DMS 273 (cell line): ENCODE data around the gene SEL1L3.
A peak's percentile ranks its signal among the peaks of the same experiment; 100 is the strongest.

ENCODE experiments used
- DNase-seq: peaks from one replicate; lab custom pipeline; 2025; ENCODE audit not compliant: unreplicated experiment; lab: John Stamatoyannopoulos, UW

SEL1L3 gene

DNA sequence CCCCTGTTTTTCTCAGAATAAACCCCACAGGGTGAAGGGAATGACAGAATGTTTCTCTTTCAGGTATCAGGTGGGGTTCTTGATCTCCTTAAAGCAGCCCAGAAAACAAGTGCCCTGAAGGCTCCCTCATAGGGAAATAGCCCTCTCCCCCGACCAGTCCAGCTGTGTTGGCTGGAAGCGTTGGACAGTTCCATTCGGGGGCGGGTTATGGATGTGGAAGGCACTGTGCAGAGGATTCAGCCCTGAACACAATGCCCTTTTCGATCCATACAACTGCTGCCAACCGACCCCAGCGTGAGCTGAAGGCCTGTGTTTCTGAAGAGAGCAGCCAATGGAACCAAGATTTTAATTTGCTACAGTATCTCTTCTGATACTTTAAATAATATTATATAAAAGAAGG, 41.5 kb downstream of the SEL1L3 start:
- DNase-seq, result no peak

DNA sequence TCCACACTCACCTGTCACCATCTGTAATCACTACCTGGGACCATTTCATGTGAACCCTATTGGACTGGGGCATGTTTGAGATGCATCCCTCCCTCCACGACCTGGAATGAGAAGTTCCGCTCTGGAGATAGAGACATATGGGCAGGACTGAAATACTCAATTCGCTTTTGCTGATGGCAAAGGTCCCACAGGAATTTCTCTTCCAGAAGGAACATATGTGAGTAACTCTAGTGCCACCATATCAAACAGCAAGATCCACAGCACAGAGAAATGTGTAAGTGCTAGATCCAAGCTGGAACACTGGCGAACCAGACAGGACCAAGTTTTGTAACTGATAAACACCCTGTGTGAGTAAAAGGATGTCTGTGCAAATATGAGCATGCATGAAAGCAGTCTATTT, 43.9 kb downstream of the SEL1L3 start:
- DNase-seq, result peak; percentile 35

DNA sequence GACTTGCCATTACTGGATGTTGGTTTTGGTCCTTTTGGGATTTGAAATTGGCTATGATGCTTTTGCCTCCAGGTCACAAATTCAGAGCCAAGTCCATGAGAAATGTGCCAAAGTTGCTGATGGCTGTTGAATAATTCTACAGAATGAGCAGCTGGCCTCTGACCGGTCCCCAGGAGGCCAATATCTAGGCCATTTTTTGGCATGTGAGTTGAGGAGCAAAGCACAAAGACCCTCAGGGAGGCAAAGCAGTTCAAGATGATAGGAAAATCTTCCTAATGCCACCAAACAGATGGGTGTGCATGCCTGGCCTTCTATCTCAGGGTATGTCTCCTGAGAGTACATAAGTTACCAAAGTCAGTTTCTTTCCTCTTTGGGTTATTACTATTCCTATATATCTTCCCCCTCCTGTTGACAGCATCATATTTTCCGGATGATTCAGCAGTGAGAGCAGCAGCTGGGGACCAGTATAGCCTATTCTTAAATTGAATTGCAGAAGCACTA, 44.4 kb downstream of the SEL1L3 start:
- no peak for DNase-seq

DNA sequence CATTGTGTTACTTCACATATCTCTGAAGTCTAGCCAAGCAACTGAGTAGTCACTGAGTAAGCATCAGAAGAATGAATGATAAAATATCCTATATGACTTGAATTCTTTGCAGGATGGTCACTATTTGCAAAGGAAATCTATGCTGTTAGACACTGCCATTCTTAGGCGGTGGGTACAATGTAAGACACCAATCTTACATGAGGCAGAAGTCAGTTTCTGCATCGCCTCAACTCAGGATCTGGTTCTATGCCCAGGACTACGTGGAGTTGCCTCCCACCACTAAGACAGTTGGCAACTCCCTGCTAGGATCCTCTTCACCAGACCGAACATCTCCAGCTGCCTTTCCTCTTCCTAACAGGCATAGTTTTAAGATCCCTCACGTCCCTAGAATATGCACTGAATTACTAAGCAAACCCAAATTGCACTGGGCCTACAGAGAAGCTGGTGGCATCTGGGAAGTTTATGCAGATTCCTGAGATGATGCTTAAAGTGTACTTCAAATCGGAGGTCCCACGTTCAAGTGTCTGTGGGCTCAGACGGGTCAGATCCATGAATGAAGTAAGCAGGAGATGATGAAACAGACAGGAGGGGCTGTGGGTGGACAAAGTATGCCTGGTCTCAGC, 45.6 kb downstream of the SEL1L3 start:
- DNase-seq, result no peak

DNA sequence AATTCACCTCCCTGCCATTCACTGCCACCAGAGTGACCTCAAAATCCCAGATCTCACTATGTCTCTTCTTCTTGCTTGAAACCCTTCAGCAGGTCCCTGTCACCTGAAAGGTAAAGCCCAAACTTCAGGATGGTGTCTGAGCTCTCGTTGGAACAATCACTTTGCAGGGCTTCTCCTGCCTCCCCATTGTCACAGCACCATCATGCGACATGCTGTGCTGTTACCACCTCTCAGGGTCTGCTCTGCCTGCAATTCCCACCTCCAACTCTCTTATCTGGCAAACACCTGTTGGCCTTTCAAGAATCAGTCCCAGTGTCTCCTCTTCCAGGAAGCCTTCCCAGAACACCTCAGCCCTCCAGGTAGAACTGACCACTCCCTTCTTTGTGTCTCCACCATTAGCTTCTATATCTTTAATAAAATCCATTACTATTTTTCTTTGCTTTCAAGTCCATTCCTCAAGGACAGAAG, 46.2 kb downstream of the SEL1L3 start:
- no peak for DNase-seq

DNA sequence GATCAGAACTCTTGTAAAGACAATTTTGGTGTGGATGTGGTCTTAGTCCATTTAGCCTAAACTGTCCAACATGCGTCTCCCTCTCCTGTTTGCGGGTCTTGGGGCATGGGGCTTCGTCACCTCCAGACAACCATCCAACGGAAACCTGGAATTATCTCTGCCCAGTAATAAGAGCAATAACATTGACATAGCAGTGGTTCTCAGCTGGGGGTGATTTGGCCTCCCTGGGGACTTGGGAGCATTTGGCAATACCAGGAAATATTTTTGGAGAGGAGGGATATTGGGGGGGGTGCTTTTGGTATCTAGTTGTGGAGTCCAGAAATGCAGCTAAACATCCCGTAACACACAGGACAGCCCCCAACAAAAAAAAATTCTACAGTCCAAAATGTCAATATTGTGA, 47.2 kb downstream of the SEL1L3 start:
- no peak for DNase-seq

DNA sequence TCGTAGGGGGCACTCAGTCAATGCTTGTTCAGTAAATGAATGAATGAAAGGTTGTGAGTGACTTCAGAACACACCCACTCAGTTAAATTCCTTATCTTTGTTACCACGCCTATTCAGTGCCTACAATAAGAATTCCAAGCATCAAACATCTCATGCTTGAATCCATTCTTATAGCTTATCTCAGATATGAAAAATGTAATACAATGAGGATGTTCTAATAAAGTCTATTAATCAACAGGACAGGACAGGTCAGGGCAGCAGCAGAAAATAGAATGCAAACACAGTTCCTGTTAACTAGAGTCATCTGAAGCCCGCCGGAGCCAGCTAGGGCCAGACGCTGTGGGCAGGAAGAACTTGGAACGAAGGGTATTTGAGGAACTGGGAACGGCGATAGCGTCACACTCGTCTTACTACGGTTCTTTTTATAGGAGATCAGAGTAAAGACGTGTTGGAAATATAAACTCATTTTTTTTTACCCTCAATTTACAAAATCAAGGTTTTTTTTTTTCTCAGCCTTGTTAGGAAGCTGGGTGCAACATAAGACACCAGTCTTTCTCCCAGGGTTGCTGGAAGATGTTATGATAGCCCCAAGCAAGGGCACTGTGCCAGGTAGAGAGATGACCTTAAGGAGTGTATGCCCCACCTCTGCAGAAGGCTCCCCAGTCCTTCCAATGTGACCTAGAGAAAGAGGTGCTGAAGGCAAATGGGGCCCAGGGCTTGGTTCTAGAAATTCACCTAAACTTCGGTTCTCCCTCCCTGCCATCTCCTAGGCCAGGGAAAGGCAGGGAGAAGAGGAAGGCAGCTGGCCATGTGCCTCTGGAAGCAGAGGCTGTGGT, 48.3 kb downstream of the SEL1L3 start:
- DNase-seq, result no peak

DNA sequence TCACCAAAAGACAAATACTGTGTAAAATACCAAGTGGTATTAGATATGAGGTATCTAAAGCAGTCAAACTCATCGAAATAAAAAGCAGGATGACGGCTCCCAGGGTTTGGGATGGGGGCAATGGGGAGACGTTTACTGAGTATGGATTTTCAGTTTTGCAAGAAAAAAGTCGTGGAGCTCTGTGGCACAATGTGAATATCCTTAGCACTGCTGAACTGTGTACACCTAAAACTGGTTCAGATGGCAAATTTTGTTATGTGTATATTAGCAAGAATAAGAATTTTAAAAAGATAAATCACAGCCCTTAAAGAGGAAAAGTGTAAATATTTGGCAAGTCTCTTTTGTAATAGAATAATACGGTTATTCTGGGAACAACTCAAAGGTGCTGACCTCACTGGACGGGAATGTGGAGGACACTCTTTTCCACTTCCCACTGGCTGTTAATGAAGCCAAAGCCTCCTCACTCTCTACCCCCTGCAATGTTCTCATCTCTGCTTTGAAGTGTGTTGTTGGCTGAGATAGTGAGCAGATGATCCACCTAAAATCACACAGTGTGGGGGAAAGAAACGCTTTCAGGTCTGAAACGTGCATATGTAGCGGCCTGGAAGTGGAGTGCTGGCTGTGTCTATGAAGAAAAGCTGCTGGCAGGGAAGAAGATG, 49.2 kb downstream of the SEL1L3 start:
- no peak for DNase-seq

DNA sequence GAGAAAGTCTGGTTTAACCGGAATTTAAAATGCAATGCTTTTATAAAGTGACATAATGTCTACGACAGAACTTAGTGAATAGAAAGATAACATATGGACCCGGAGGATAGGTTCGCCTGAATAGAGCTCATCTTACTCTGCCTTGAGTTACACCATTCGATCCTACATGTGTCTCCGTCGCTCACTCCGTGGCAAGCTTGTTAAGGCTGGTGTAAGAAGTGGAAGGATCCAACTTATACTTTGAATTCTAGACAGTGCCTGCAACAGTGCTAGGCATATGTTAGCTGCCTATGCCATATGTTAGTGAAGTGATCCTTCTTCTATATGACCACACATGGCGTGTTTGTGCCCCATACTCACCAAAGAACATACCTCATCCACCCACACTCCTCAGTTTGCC, 50.9 kb downstream of the SEL1L3 start:
- peak; percentile 71 for DNase-seq

DNA sequence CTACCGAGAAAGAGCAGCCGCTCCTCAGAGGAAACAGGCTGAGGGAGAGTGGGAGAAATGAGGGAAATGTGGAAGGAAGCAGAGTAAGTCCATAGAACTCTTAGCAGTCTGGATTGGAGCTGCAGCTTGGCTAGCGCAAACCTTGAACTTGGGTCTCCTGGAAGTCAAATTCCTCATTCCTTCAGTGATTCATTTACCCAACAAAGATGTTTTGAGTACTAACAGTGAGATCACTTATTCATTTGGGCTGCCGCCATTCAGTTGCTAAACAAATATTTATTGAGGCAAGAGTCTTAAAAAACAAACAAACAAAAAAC, 51.5 kb downstream of the SEL1L3 start:
- DNase-seq, result no peak

DNA sequence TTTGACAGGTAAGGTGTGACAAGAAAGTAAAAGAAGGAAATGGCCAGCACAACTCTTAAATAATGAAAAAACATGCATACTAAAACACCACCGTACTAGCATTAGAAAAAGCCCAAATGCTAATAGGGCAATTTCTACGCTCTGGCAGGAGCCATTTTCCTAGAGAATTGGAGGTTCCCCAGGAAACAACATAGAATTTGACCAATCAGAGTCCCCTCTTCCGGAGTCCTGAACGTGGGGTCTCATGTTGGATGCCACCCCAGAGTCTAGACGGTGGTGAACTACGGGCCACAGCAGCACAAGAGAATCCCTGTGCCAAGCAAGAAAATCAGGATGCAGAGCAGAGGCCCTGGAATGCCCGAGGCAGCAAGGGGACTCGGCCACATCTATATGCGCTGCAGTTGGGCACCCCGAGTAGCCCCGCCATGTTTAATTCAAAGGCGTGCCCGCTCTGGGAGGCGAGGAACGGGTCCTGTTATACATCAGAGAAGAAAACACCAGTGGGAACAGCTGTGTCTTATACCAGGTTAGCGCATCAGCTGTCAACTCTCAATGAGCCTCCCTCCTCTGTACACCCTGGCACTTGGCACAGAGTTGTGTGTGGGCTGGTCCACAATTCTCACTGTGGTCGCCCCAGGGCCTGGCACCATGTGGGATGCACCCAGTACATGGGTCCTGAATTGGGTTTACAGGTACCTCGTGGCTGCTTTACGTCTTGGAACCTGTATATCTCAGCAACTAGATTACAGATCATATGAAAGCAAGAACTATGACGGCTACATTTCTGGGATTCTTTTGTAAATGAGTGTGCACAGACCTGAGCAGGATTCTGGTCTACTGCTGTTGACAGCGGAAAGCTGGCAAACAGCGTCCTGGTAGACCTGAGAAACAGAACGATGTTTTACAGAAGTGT, 52.1 kb downstream of the SEL1L3 start:
- DNase-seq, result no peak

DNA sequence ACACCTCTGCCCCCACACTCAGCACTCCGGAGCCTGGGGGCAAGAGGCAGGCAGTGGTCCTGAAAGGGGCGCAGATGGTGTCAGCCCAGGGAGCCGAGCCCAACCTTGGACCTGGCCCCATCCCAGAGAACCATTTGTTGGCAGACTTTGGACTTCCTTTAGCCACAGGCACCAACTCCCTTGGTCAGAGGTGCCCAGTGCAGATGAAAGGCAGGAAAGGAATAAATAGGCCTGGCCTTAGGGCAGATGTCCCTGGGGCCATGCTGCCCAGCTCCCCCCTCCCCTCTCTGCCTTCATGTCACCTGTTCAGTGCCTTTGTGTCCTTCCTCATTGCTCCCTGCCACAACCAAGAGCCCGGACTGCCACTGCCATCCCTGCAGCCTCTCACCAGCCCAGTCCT, 52.8 kb downstream of the SEL1L3 start:
- no peak for DNase-seq

DNA sequence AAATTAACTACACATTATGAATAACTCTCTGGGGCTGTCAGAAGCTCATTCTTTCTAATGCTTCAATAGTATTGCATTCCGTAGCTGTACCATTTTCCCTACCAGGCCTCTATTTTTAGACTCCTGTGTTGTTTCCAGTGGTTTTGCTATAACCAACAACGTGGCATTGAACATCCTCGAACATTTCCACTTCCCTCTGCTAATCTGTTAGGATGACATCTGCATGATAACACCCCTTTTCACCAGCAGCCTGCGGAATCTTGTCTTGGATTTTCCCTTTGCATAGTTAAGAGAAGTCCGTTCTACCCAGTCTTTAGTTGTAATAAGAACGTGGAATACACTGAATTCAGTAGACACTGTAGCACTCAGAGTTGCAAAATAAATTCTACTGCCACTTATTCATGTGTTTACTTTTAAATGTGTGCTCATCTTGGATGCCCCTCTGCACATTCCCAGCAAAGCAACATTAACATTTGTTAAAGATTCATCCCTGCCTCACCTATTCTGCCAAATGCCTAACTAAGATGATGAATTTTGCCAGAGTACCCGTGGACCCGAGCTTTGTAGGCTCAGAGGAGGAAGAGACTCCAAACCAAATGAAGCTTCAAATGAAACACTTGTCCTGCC, 55.6 kb downstream of the SEL1L3 start:
- no peak for DNase-seq

DNA sequence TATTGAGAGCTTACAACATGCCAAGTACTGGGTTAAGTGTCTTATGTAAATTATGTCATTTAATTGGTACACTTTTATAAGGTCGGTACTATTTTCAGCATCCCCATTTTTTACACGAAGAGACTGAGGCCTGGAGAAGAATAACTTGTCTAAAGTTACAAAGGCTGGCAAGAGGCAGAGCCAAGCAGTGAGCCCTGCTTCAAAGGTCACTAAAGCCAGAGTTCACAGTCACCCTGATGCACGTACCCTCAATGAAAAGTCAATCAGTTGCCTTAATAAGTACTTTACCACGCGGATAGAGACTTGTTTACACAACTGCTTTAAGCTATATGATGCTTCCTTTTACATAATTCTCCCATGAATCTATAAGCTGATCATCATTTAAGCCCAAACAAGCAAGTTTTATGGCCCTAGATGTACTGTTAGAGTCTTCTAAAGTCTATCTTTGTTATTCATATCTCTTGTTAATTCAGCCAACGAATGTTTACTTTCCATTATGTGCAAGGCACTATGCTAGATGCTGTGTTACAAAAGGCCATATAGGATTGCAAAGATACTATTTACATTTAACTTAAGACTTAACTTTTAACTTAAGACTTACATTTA, 57.4 kb downstream of the SEL1L3 start:
- DNase-seq, result no peak

DNA sequence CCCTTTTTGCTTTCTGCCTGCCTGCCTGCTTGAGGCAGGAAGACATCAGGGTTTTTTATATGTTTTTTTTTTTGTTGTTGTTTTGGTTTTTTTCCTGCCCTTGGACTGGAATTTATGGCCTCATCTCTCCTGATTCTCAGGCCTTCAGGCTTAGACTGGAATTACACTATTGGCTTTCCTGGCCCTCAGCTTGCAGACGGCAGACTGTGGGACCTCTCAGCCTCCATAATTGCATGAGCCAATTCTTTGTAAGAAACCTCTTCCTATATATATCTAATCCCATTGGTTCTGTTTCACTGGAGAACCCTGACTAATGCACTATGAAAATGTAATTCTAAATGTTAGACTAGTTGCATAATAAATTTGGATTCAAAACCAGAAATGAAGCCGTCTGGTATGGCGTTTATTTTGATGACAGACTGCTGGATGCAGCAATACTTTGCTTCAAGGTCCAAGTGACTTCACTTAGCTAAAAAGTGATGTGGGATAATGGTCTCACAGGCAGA, 59.0 kb downstream of the SEL1L3 start:
- DNase-seq, result no peak

DNA sequence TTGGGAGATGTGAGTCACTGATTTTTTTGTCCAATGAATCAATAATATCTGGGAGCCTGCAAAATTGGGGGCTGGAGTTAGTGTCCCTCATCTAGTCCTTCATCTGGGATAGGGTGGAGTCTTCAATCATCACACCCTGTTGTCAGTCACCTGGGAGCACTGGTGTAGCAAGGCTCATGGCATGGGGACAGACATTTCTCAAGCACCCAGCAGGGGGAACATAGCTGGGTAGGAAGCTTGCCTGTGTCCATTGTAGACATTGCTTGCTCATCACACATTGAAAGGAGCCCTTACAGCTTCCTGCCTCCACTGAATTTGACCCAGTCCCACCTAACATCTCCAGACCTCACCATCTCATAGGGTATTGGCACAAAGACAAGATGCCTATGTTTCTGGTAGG, 61.2 kb downstream of the SEL1L3 start:
- no peak for DNase-seq

DNA sequence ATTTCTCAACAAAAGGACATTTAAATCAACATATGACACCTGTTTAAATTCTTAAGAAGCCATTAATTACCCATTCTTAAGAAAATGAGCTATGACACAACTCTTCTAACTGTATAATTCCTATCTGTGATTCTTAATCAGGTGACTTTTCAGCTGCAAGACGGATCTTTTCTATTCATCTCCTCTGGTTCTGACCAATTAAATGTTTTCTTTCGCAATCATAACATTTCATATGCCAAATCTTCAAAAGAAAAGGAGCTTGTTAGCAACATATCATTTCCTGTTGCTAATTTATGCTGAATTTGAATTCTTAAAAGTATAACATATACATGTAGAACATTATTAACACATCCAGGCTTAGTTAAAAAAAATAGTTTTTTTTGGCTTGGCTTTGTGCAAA, 62.5 kb downstream of the SEL1L3 start:
- DNase-seq, result no peak

DNA sequence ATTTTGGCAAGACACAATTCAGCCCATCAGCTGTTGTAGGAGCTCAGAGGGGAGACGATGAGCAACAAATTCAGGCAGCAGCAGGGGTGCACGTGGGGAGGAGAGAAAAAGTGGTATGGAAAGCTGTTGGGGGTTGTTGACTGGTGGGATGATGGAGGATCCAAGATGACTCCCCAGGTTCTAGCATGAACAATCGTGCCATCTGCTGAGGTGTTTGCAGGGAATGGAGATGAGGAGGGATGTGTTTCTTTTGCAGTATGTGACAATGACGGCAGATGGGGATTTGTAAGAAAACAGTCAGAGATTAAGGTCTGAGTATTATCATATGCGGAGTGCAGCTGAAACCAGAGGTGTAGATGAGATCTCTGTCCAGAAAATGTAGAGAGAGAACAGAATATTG, 63.3 kb downstream of the SEL1L3 start:
- no peak for DNase-seq

DNA sequence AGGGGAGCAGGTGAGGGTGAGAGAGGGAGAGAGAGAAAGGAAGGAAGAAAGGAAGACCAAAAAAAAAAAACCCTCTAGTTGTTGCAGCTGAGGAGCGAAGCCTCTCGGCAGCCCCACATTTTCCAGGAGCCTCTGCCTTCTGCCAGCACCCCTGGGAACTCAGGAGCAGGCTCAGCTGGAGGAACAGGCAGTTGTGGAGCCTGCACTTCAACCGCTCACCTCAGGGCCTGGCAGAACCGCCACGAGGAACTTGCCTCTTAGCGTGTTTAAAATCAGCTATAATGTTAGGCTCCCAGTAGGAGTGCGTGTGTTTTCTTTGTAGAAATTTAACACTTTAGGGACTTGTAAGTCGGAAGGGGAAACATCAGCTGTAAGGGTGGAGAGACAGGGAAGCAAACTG, 65.7 kb downstream of the SEL1L3 start:
- DNase-seq, result peak; percentile 2
